SK-N-MC (cell line): ENCODE results near the gene HNRNPH1.

Experiments used
- EZH2 ChIP-seq: fragments of 200-600 bp; sonication (generic); IDR thresholded peaks from one replicate; pipeline ENCODE4 v1.6.1; 2017; ENCODE audit warnings: antibody characterized with exemption
- FOXP2 ChIP-seq: optimal IDR thresholded peaks from 2 replicates; pipeline ENCODE3; 2011; ENCODE audit warnings: mild to moderate bottlenecking, moderate library complexity; ENCODE audit not compliant: insufficient read depth; ENCODE audit errors: extremely low read length, control extremely low read depth
- POLR2AphosphoS5 ChIP-seq: IDR thresholded peaks from 2 replicates; pipeline ENCODE4 v1.6.1; 2012; ENCODE audit warnings: mild to moderate bottlenecking, low read depth, low read length, borderline replicate concordance

GRCh38 chr5:179621551-179622214, 1.8 kb downstream of the HNRNPH1 start:
- TF ChIP-seq FOXP2 (no peak), POLR2AphosphoS5 (peak; percentile 39), EZH2 (no peak)
